RWPE1 (cell line): ENCODE results near the gene ATP6V0D1.
"Not testable (repeated sequence)": the region's sequence is repeated elsewhere in the genome, so short reads cannot be mapped to it uniquely, and the experiment has no call there.

ENCODE experiments used
- CTCF ChIA-PET: fragments of 350-600 bp; sonication (Branson Sonifier 250); formaldehyde crosslinking; extraction: SDS; loops from one replicate; lab custom pipeline; 2021; lab: Yijun Ruan, JAX
- POLR2A ChIA-PET: fragments of 400-600 bp; formaldehyde crosslinking; extraction: SDS; loops from one replicate; lab custom pipeline; 2020; ENCODE audit warnings: antibody characterized with exemption; ENCODE audit not compliant: low non-redundant PET; lab: Yijun Ruan, JAX
- DNase-seq: peaks from one replicate; pipeline ENCODE4 v3.0.0; 2012; ENCODE audit warnings: low spot score
- H3K27ac ChIP-seq: fragments of 450-650 bp; 2 replicates; pipeline ENCODE4 v1.5.1; 2017
- TF ChIP-seq, protein P1 (sequence below): fragments of 450-650 bp; conservative IDR thresholded peaks from 2 replicates; pipeline ENCODE4 v1.5.1; 2017; ENCODE audit warnings: low read depth, mild to moderate bottlenecking

ATP6V0D1 gene

DNA sequence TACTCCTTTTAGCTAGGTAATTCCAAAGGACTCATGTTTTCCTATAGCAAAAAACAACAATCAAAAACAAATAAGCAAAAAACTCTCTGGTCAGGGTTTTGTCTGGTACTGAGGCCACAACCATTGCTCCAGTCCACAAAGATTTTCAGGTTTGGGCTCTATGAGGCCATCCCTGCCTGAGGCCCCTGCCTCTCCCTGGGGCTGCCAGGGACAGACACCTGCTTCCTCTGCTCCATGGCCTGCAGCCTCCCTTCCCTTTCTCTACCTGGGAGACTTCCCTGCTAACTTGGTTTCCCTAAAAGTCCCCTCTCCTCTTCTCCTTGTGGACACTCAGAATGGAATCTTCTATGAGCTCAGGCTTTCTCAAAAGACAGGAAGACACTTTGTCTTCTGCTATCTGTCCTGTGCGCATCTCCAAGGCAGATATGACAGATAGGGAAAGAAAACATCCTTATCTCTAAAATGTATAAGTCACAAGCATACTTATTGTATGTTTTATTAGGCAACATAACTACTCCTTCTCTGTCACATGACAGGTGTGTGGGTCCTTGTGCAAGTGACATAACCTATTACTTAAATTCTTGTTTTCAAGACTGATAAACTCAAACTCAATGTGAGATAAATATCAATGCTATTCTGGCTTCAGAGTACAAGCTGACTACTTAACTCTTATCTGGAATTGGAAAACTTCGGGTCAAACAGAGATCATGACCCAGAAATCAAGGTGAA, 63.5 kb downstream of the ATP6V0D1 start:
- ChIA-PET POLR2A (no interaction called here), CTCF (interaction anchor here (0.6 to 1.6 kb wide), 7 partner anchors 10 to 139 kb away, joined by 3 to 5 read pairs (median 3); no protein-coding TSS in a partner anchor)
- TF ChIP-seq, protein P1, sequence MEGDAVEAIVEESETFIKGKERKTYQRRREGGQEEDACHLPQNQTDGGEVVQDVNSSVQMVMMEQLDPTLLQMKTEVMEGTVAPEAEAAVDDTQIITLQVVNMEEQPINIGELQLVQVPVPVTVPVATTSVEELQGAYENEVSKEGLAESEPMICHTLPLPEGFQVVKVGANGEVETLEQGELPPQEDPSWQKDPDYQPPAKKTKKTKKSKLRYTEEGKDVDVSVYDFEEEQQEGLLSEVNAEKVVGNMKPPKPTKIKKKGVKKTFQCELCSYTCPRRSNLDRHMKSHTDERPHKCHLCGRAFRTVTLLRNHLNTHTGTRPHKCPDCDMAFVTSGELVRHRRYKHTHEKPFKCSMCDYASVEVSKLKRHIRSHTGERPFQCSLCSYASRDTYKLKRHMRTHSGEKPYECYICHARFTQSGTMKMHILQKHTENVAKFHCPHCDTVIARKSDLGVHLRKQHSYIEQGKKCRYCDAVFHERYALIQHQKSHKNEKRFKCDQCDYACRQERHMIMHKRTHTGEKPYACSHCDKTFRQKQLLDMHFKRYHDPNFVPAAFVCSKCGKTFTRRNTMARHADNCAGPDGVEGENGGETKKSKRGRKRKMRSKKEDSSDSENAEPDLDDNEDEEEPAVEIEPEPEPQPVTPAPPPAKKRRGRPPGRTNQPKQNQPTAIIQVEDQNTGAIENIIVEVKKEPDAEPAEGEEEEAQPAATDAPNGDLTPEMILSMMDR = no peak
- DNase-seq = no peak
- no peak overlapping the region for H3K27ac ChIP-seq

DNA sequence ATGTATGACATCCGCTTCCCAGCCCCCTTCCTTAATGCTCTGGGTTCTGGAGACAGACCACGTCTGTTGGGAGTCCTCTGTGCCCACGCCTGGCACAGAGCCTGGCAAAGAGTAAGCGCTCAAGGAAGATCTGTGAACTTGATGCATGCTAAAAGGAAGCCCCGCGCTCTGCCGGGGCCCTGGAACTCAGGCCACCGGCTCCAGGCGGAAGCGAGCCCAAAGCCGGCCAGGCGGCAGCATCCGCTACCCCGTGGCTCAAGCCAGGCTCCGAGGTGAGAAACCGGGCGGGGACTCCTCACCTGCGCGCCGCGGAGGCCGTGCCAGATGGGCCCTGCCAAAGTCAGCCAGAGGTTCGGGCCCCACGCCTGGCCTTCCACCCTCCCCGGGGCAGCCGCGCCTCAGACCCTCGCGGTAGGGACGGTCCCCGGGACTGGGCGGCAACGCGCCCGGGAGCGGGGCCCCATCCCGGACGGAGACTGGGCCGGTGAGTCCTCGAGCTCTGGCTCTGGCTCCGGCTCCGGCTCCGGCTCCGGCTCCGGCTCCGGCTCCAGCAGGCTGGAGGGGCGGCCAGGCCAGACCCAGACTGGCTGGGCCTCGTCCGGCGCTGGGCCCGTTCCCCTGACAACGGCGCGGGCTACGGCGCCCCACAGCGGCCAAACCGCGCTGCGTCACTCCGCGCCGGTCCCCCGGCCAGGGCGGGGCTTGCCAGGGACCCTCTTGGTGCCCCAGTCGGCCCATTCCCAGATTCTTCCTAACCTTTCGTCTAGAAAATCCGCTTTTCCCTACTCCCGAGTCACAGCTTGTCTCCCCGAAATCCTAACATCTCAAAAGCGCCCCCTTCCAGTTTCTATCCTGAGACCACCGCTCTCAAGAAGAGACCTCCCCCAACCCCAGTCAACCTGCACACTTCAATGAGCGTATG, 64.8 kb downstream of the ATP6V0D1 start, which contains the start of gene ZDHHC1:
Gene ZDHHC1 (minus strand): TSS at position 606 of the 922 bp plus-strand sequence. CDS start 8,702 bp downstream, outside the sequence.
- DNase-seq = peak; percentile 52
- TF ChIP-seq, protein P1 = peak; percentile 79
- peak within 1 kb of the TSS; percentile 50 for H3K27ac ChIP-seq
- ChIA-PET POLR2A (no interaction called here), CTCF (interaction anchor here (0.6 to 1.6 kb wide), 9 partner anchors 8 to 137 kb away, joined by 3 to 6 read pairs (median 3); no protein-coding TSS in a partner anchor)

DNA sequence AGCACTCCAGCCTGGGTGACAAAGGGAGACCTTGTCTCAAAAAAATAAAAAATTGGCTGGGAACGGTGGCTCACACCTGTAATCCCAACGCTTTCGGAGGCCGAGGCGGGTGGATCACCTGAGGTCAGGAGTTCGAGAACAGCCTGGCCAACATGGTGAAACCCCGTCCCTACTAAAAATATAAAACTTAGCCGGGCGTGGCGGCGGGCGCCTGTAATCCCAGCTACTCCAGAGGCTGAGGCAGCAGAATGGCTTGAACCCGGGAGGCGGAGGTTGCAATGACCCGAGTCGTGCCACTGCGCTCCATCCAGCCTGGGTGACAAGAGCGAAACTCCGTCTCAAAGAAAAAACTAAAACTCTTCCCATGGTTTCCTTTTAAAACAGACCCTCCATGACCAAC, 65.5 kb downstream of the ATP6V0D1 start:
- DNase-seq, POLR2A ChIA-PET: not testable (repeated sequence)
- CTCF ChIA-PET = interaction anchor here (0.9 kb wide), 1 partner anchor 9 kb away, joined by 3 read pairs; no protein-coding TSS in a partner anchor
- peak overlapping the region; percentile 50 for H3K27ac ChIP-seq

DNA sequence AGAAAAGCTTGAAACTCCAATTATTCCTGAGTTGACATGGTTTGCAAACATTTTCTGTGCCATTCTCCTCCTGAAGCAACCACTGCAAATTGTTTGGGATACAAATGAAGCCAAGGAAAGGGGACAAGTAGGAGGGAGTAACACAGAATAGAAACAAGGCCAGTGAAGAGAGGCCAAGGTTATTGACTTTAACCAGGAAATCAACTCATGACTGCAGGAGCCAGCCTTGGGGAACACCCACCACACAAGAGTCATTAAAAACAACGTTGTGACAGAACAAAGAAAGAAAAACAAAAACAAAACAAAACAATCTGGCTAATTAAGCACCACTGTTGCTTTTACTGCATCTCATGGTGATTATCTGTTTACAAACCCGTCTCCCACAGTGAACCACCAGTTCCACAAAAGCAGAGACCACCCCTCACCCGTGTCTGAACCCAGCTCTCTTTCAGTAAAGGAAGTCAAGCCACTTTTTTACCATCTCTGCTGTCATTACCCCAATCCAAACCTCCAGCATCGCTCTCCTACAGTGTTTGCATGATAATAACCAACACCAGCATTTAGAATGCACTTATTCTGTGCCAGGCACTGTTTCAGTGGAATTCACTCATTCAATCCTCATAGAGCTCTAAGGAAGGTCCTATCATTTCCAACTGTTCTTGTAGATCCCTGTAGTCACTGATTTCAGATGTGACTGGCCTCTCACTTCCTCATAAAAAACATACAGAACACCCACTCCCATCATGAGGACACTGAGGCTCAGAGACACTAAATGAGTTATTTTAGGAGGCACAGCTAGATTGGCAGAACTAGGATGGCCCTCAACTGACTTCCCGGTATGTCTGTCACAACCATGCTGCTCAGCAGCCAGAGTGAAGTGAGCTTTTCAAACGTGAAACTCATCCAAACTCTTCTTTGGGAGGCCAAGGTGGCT, 66.7 kb downstream of the ATP6V0D1 start:
- no peak for DNase-seq
- ChIA-PET CTCF (interaction anchor here (0.6 to 0.9 kb wide), 3 partner anchors 14 to 133 kb away, joined by 3 to 5 read pairs (median 4); no protein-coding TSS in a partner anchor), POLR2A (interaction anchor here (0.6 kb wide), 1 partner anchor 35 kb away, joined by 5 read pairs; no protein-coding TSS in a partner anchor)
- H3K27ac ChIP-seq = no peak overlapping the region
- TF ChIP-seq, protein P1 = no peak

DNA sequence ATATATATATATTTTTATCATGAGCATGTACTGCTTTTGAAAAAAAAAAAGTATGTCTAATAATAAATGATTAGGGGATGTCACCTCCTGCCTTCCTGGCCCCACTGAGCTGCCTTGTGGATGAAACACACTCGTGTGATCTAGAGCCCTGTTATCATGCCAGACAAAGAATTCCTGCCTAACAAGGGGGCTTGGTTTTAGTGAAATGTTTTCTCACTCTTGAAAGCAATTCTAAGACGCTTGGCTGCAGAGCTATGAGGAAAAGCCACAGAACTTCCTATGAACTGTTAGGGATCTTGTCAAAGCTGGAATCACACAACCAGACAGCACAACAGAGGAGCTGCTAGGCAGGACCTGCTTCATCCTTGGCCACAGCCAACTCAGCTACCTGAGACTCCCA, 68.7 kb downstream of the ATP6V0D1 start:
- TF ChIP-seq, protein P1 = no peak
- CTCF ChIA-PET = interaction anchor here (0.6 to 0.7 kb wide), 3 partner anchors 16 to 151 kb away, joined by 3 to 6 read pairs (median 3); no protein-coding TSS in a partner anchor
- POLR2A ChIA-PET = no interaction called here
- H3K27ac ChIP-seq = no peak overlapping the region
- DNase-seq = no peak

DNA sequence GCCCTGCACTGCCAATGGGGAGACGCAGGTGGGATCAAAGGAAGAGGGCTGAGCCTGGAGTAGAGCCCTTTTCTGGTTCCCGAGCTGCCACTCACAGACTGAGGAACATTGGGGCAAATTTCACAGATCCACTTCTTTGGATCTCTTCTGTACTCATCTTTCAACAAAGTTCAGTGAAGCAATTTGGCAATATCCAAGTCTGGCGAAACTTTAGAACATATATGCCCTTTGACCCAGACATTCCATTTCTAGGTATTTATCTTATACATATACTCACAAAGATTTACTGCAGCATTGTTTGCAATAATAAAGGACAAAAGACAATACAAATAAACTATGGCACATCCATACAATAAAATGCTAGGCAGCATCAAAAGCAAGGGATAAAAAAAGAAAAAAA, 69.6 kb downstream of the ATP6V0D1 start:
- DNase-seq = no peak
- ChIA-PET CTCF (no interaction called here), POLR2A (no interaction called here)
- TF ChIP-seq, protein P1 = no peak
- no peak overlapping the region for H3K27ac ChIP-seq
